HepG2 (cell line): Measurements from ENCODE around the gene CDK14. TPM values are rescaled to one million over a fixed set of nuclear protein-coding genes. Genes with fewer than 3 reads are reported as not detected.

Source experiments
- ATAC-seq: fragments of 200-7000 bp; cut with Tn5 transposase; 3 replicates; pipeline ENCODE4 v1.9.1; 2020; ENCODE audit warnings: mild to moderate bottlenecking, moderate library complexity
- BruUV-seq: library from RNA; stranded (reverse); fragments of 400-500 nt; replicated peaks from 2 replicates; lab custom pipeline; 2021; lab: Mats Ljungman, UMichigan
- CTCF ChIA-PET: fragments of 300-600 bp; formaldehyde crosslinking; extraction: SDS; loops from one replicate; lab custom pipeline; 2021; ENCODE audit warnings: low total read pairs, inconsistent platforms, low intra/inter-chr PET ratio; lab: Yijun Ruan, JAX
- POLR2A ChIA-PET: fragments of 350-600 bp; sonication (Branson Sonifier 250); formaldehyde crosslinking; loops from one replicate; lab custom pipeline; 2020; ENCODE audit warnings: antibody characterized with exemption, inconsistent platforms; lab: Yijun Ruan, JAX
- DNase-seq: peaks from one replicate; pipeline ENCODE4 v3.0.0-alpha.2; 2015; ENCODE audit warnings: low spot score
- FAIRE-seq: peaks from 3 replicates; lab custom pipeline; 2011; peaks lifted over from hg19 to GRCh38; lab: Jason Lieb, UNC
- H2AFZ ChIP-seq: one replicate; pipeline ENCODE4 v1.6.1; 2011; ENCODE audit warnings: low read length, inconsistent platforms
- H3K27ac ChIP-seq: fragments of 300-600 bp; 3 replicates; pipeline ENCODE4 v1.8.0; 2011; ENCODE audit warnings: mixed run types, mild to moderate bottlenecking, mixed read lengths, low read length, inconsistent platforms; ENCODE audit not compliant: insufficient read depth; ENCODE audit errors: extremely low read length
- H3K27me3 ChIP-seq, 2 experiments: fragments of 200-600 bp in 1 of 2; 2 replicates in 1 of 2; 3 replicates in 1 of 2; pipeline versions ENCODE4 v1.6.0 to v1.8.0; 2011; ENCODE audit warnings: low read length in 2 of 2, mild to moderate bottlenecking in 2 of 2, moderate library complexity in 2 of 2, inconsistent platforms in 1 of 2; ENCODE audit not compliant: insufficient read depth in 2 of 2, control insufficient read depth in 1 of 2
- H3K36me3 ChIP-seq, 2 experiments: fragments of 200-600 bp in 1 of 2; replicated peaks in 1 of 2; 2 replicates in 1 of 2; 3 replicates in 1 of 2; pipeline versions ENCODE4 v1.5.1 to v1.8.0; 2011; ENCODE audit warnings: low read length in 2 of 2, inconsistent platforms in 1 of 2; ENCODE audit not compliant: insufficient read depth in 2 of 2, control insufficient read depth in 1 of 2
- H3K4me1 ChIP-seq: 2 replicates; pipeline ENCODE4 v1.5.1; 2012; ENCODE audit warnings: low read length, inconsistent platforms; ENCODE audit not compliant: insufficient read depth
- H3K4me2 ChIP-seq: 2 replicates; pipeline ENCODE4 v1.6.0; 2011; ENCODE audit warnings: low read depth, low read length, inconsistent platforms
- H3K4me3 ChIP-seq, 3 experiments: fragments of 200-600 bp in 1 of 3; sonication (generic), shearing (Covaris generic) in 1 of 3; replicated peaks in 1 of 3; 2 replicates each; pipeline ENCODE4 v1.5.1; 2011 to 2016; ENCODE audit warnings: low read length in 3 of 3, inconsistent platforms in 2 of 3, low read depth in 2 of 3, mild to moderate bottlenecking in 2 of 3, control low read depth in 1 of 3, mixed read lengths in 1 of 3; ENCODE audit not compliant: insufficient read depth in 1 of 3
- H3K79me2 ChIP-seq: one replicate; pipeline ENCODE4 v1.6.1; 2011; ENCODE audit warnings: low read length, inconsistent platforms; ENCODE audit not compliant: insufficient read depth
- H3K9ac ChIP-seq: 2 replicates; pipeline ENCODE4 v1.6.0; 2011; ENCODE audit warnings: mild to moderate bottlenecking, low read depth, low read length, inconsistent platforms; ENCODE audit not compliant: insufficient read depth
- H3K9me3 ChIP-seq: 2 replicates; pipeline ENCODE4 v1.5.1; 2012; ENCODE audit warnings: mild to moderate bottlenecking, low read length
- H4K20me1 ChIP-seq: 2 replicates; pipeline ENCODE4 v1.6.0; 2011; ENCODE audit warnings: inconsistent platforms, mild to moderate bottlenecking, low read length, moderate library complexity; ENCODE audit not compliant: insufficient read depth
- BCL6 ChIP-seq: IDR thresholded peaks from 2 replicates; pipeline ENCODE4 v1.6.1; 2016; ENCODE audit warnings: missing genetic modification reagents, missing compliant biosample characterization
- CEBPB ChIP-seq: IDR thresholded peaks from 2 replicates; pipeline ENCODE4 v1.6.1; 2011; ENCODE audit warnings: low read depth, low read length, improper control_type of control experiment, borderline replicate concordance
- EP300 ChIP-seq, 3 experiments: sonication (generic) in 1 of 3; formaldehyde crosslinking in 1 of 3; IDR thresholded peaks; 2 replicates each; pipeline versions ENCODE4 v1.5.1 to v1.6.1; 2011 to 2020; ENCODE audit warnings: low read depth in 2 of 3, low read length in 2 of 3, borderline replicate concordance in 1 of 3, improper control_type of control experiment in 1 of 3, mild to moderate bottlenecking in 1 of 3, missing genetic modification reagents in 1 of 3, moderate library complexity in 1 of 3
- FOSL2 ChIP-seq: sonication (generic); formaldehyde crosslinking; IDR thresholded peaks from 2 replicates; pipeline ENCODE4 v1.4.0; 2020; ENCODE audit warnings: missing genetic modification reagents
- FOXA1 ChIP-seq, 2 experiments: fragments of 450-650 bp in 1 of 2; sonication (generic) in 1 of 2; formaldehyde crosslinking in 1 of 2; IDR thresholded peaks; 2 replicates each; pipeline versions ENCODE4 v1.4.0 to v1.6.1; 2016 to 2020; ENCODE audit warnings: missing genetic modification reagents in 1 of 2
- FOXA3 ChIP-seq: IDR thresholded peaks from 2 replicates; pipeline ENCODE4 v1.6.1; 2016; ENCODE audit warnings: missing genetic modification reagents, missing compliant biosample characterization
- FOXP1 ChIP-seq, 2 experiments: fragments of 450-650 bp in 1 of 2; IDR thresholded peaks; 2 replicates each; pipeline ENCODE4 v1.6.1; 2017 to 2018; ENCODE audit warnings: antibody characterized with exemption in 1 of 2
- HNF4A ChIP-seq: sonication (generic); formaldehyde crosslinking; IDR thresholded peaks from 2 replicates; pipeline ENCODE4 v1.4.0; 2020; ENCODE audit warnings: missing genetic modification reagents
- IRF9 ChIP-seq: sonication (generic); formaldehyde crosslinking; IDR thresholded peaks from 2 replicates; pipeline ENCODE4 v1.8.0; 2022; ENCODE audit warnings: missing genetic modification reagents, mild to moderate bottlenecking, borderline replicate concordance
- ISX ChIP-seq: sonication (generic); formaldehyde crosslinking; conservative IDR thresholded peaks from 2 replicates; pipeline ENCODE4 v1.5.0; 2020; ENCODE audit warnings: missing genetic modification reagents
- KLF12 ChIP-seq: sonication (generic); formaldehyde crosslinking; IDR thresholded peaks from 2 replicates; pipeline ENCODE4 v1.4.0; 2020; ENCODE audit warnings: missing genetic modification reagents, borderline replicate concordance
- TBX3 ChIP-seq: fragments of 450-650 bp; IDR thresholded peaks from 2 replicates; pipeline ENCODE4 v1.6.1; 2017; ENCODE audit warnings: antibody characterized with exemption, mild to moderate bottlenecking, inconsistent platforms, borderline replicate concordance
- TCF7 ChIP-seq: sonication (generic); IDR thresholded peaks from 2 replicates; pipeline ENCODE4 v1.6.1; 2016; ENCODE audit warnings: antibody characterized with exemption, low read depth
- ZNF256 ChIP-seq: sonication (generic); formaldehyde crosslinking; conservative IDR thresholded peaks from 2 replicates; pipeline ENCODE4 v1.4.0; 2020; ENCODE audit warnings: missing genetic modification reagents
- ZNF3 ChIP-seq: IDR thresholded peaks from 2 replicates; pipeline ENCODE4 v1.7.0; 2017; ENCODE audit warnings: inconsistent platforms
- ZNF451 ChIP-seq: sonication (generic); formaldehyde crosslinking; IDR thresholded peaks from 2 replicates; pipeline ENCODE4 v1.5.0; 2020; ENCODE audit warnings: mild to moderate bottlenecking, missing genetic modification reagents
- ZNF496 ChIP-seq: sonication (generic); formaldehyde crosslinking; IDR thresholded peaks from 2 replicates; pipeline ENCODE4 v1.8.1; 2023; ENCODE audit warnings: mild to moderate bottlenecking, moderate library complexity, missing genetic modification reagents; ENCODE audit not compliant: insufficient replicate concordance
- ZSCAN31 ChIP-seq: sonication (generic); formaldehyde crosslinking; IDR thresholded peaks from 2 replicates; pipeline ENCODE4 v1.5.0; 2020; ENCODE audit warnings: low read depth, mild to moderate bottlenecking, missing genetic modification reagents
- WGBS: methylation state at CpG from one replicate; pipeline ENCODE4 v1.1.6; 2017; ENCODE audit warnings: low lambda C conversion rate; 5-methylcytosine and 5-hydroxymethylcytosine counted together
- in situ Hi-C: cut with HindIII; loops from 2 replicates; pipeline ENCODE4 v1.10.0; 2017; ENCODE audit warnings: low pct_unique_long_range_greater_than_20kb; ENCODE audit not compliant: extremely low pct_ligation_motif_present
- intact Hi-C: fragments of 100-400 bp; cut with micrococcal nuclease; formaldehyde crosslinking; loops from one replicate; pipeline ENCODE4 v1.10.0; 2022; ENCODE audit not compliant: unreplicated experiment
- polyA plus RNA-seq, 8 experiments: library from polyadenylated mRNA; depleted of rRNA in 3 of 8; stranded (reverse) in 7 of 8; unstranded in 1 of 8; fragments of >200 nt; fragmentation: Illumina TruSeq in 4 of 8; extraction: Trizol in 4 of 8; gene quantifications; 2 replicates each; pipeline versions ENCODE4 v1.2.1 to v1.2.3, GENCODE V29; 2011 to 2016; ENCODE audit warnings: low read depth in 4 of 8, missing spikeins in 1 of 8, mixed read lengths in 1 of 8; ENCODE audit not compliant: insufficient read depth in 1 of 8
- total RNA-seq, 5 experiments: library from RNA; depleted of rRNA; stranded (reverse); fragments of >200 nt; fragmentation: Illumina TruSeq; extraction: Trizol; gene quantifications; 2 replicates each; pipeline ENCODE4 v1.2.3, GENCODE V29; 2016; ENCODE audit warnings: low read depth in 1 of 5
- TF ChIP-seq, protein P1 (sequence below): sonication (generic); formaldehyde crosslinking; IDR thresholded peaks from 2 replicates; pipeline ENCODE4 v1.5.0; 2020; ENCODE audit warnings: missing genetic modification reagents, mild to moderate bottlenecking, borderline replicate concordance

The CDK14 gene
- total and polyA plus RNA-seq, 2 of the 13 experiments (the other 11 are each of a cell fraction or from before 2014, with no cell fraction given) = 0.26 to 0.71 TPM

DNA sequence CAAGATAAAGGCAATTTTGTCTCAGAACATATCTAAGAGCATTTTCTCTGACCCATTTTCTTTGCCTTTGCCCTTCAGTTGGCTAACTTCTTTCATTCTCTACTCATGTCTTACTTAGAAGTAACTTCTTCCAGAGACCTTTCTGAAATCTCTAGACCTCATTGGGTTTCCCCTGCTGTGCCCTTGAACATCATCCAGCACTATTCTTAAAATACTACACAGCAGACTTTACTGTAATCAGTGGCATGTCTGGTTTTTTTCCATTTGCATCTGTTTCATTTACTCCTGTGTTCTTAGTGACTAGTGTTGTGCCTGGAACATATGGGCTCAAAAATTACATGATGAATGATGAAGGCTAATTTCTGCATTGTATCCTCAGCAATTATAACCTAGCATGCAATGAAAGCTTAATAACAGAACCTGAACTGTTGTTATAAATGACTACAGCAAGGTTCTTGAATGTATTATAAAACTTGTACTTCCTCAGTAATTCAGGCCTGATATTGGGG is 301.9 kb downstream of the CDK14 start:
- no peaks in the 10 kb centered on the region for H3K36me3 ChIP-seq

DNA sequence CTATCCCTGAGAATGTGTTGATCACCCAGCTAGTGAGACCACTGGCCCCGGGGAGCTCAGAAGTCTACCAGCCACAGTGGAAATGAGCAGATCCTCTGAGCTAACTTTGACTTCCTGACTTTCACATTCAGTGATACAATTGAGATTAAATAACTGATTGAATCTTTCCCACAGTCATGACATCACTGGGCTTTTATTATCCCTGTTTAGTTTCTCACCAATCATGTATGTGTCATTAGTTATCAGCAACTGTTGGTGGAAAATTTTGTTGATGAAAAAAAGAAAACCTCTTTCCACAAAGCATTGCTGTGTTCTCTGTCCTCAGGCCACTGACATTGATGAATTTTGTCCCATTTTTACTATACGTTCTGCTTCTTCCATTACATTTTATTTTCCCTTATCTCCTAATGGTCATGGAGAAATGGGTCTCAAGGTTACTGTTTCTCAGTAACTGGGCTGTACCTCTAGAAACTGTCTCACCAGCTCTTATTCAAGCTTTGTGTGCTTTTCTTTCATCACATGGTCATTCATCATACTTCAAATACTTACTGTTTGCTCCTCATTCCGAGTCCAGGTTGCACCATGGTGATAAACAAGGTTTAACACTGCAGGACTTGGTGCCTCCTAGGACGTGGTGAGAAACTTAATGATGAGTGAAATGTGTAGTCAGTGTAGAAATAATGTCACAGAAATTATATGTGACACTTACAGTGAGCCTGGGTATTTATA is 304.7 kb downstream of the CDK14 start:
- CTCF ChIA-PET = no interaction called here
- no peaks in the 10 kb centered on the region for H3K27me3 ChIP-seq
- no peak overlapping the region for H2AFZ ChIP-seq
- H3K79me2 ChIP-seq = no peaks in the 10 kb centered on the region
- POLR2A ChIA-PET = no interaction called here
- no peak overlapping the region for H3K27ac ChIP-seq
- intact Hi-C loops = no loop called here
- in situ Hi-C loops = no loop called here
- H3K36me3 ChIP-seq = no peaks in the 10 kb centered on the region
- TF ChIP-seq ZNF496 (CRISPR knock-in tag) (no peak), FOXP1 (IDR thresholded peaks at IDR 0.05) (no peak), FOXP1 (CRISPR knock-in tag; IDR thresholded peaks at IDR 0.05) (0 out of 2 replicates have a peak, but pooled peaks have one; percentile 15), EP300 (IDR thresholded peaks at IDR 0.05; ENCODE audit: low read depth in 2 of 2, low read length in 2 of 2) (peak in 1 of 2 experiments; percentile 35; a peak in 1 of 4 replicates), EP300 (CRISPR knock-in tag; IDR thresholded peaks at IDR 0.05; ENCODE audit: borderline replicate concordance) (no peak), FOSL2 (CRISPR knock-in tag) (peak; percentile 43; the same call in 1 of the 2 replicates), IRF9 (CRISPR knock-in tag) (no peak), HNF4A (CRISPR knock-in tag) (0 out of 2 replicates have a peak, but pooled peaks have one; percentile 10), ZNF3 (CRISPR knock-in tag) (no peak), FOXA1 (IDR thresholded peaks at IDR 0.05) (no peak), FOXA1 (CRISPR knock-in tag; IDR thresholded peaks at IDR 0.05) (0 out of 2 replicates have a peak, but pooled peaks have one; percentile 35), BCL6 (CRISPR knock-in tag) (0 out of 2 replicates have a peak, but pooled peaks have one; percentile 21), CEBPB (peak; percentile 60; the same call in 1 of the 2 replicates), TCF7 (peak; percentile 57), FOXA3 (0 out of 2 replicates have a peak, but pooled peaks have one; percentile 8), TBX3 (peak; percentile 28; the same call in 1 of the 2 replicates)
- peaks cover 8% of the 10 kb centered on the region; the same call in 1 of the 2 replicates for H3K4me1 ChIP-seq
- no peaks in the 10 kb centered on the region for H4K20me1 ChIP-seq
- WGBS = 13% methylated on average over 4 of the region's 4 CpGs
- BruUV-seq = no TSS peak
- no peak overlapping the region for H3K4me2 ChIP-seq
- no peak for FAIRE-seq
- H3K9me3 ChIP-seq = no peaks in the 10 kb centered on the region
- peak; percentile 50 for DNase-seq
- no peak overlapping the region for H3K4me3 ChIP-seq
- H3K9ac ChIP-seq = no peak overlapping the region
- peak; percentile 94 for ATAC-seq

More for the DNA sequence above, 301.9 kb downstream of the CDK14 start:
- CTCF ChIA-PET = no interaction called here
- FAIRE-seq (no peak), ATAC-seq (no peak), DNase-seq (no peak)
- Histone ChIP-seq H3K4me3 (no peak overlapping the region), H3K27me3 (no peaks in the 10 kb centered on the region), H3K79me2 (no peaks in the 10 kb centered on the region), H3K9ac (no peak overlapping the region), H4K20me1 (no peaks in the 10 kb centered on the region), H2AFZ (no peak overlapping the region), H3K9me3 (no peaks in the 10 kb centered on the region), H3K4me2 (no peak overlapping the region), H3K27ac (no peak overlapping the region), H3K4me1 (peaks cover 8% of the 10 kb centered on the region; the same call in 1 of the 2 replicates)
- no TSS peak for BruUV-seq
- no peak for TF ChIP-seq ISX (CRISPR knock-in tag)
- TF ChIP-seq, protein P1, sequence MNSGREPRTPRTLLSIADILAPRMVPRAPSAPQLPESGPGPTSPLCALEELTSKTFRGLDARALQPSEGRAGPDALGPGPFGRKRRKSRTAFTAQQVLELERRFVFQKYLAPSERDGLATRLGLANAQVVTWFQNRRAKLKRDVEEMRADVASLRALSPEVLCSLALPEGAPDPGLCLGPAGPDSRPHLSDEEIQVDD (CRISPR knock-in tag) = no peak
- no peak for TF ChIP-seq KLF12 (CRISPR knock-in tag)
- no peak for TF ChIP-seq ZNF451 (CRISPR knock-in tag)
- TF ChIP-seq ZSCAN31 = no peak
- TF ChIP-seq ZNF256 (CRISPR knock-in tag) = no peak
- in situ Hi-C loops = no loop called here
- POLR2A ChIA-PET = no interaction called here
- intact Hi-C loops = no loop called here
